Activated CD4-positive, alpha-beta memory T cell treated with anti-CD3 and anti-CD28 coated beads for 36 hours (primary cell): ENCODE results near the gene ZNF467. TPM values are rescaled to one million over a fixed set of nuclear protein-coding genes. Genes with fewer than 3 reads are reported as not detected.
A peak's percentile ranks its signal among the peaks of the same experiment; 100 is the strongest.

Source experiments
- CTCF ChIA-PET: fragments of 350-600 bp; sonication (Branson Sonifier 250); formaldehyde crosslinking; loops from one replicate; lab custom pipeline; 2021; ENCODE audit warnings: antibody characterized with exemption, inconsistent platforms; lab: Charles Lee
- POLR2A ChIA-PET: fragments of 350-600 bp; sonication (Branson Sonifier 250); formaldehyde crosslinking; loops from one replicate; lab custom pipeline; 2021; ENCODE audit warnings: antibody characterized with exemption; lab: Charles Lee
- DNase-seq: peaks from one replicate; pipeline ENCODE4 v3.0.0-alpha.2; 2020
- H3K27ac Mint-ChIP-seq: one replicate; pipeline ENCODE4 v1.8.0; 2021; ENCODE audit warnings: mixed read lengths
- H3K27me3 Mint-ChIP-seq: one replicate; pipeline ENCODE4 v1.8.0; 2021; ENCODE audit warnings: mixed read lengths
- H3K36me3 Mint-ChIP-seq: one replicate; pipeline ENCODE4 v1.8.0; 2021; ENCODE audit warnings: mixed read lengths
- H3K4me1 Mint-ChIP-seq: one replicate; pipeline ENCODE4 v1.8.0; 2021; ENCODE audit warnings: low read depth, mixed read lengths
- H3K4me3 Mint-ChIP-seq: one replicate; pipeline ENCODE4 v1.8.0; 2021; ENCODE audit warnings: mild to moderate bottlenecking, mixed read lengths
- H3K9me3 Mint-ChIP-seq: one replicate; pipeline ENCODE4 v1.8.0; 2021; ENCODE audit warnings: mixed read lengths
- intact Hi-C: fragments of 100-400 bp; cut with micrococcal nuclease; formaldehyde crosslinking; loops from one replicate; pipeline ENCODE4 v1.15.1; 2023
- total RNA-seq, 2 experiments: library from RNA; stranded (reverse); gene quantifications; one replicate each; pipeline ENCODE4 v1.2.3, GENCODE V29; 2021

ZNF467 gene
- total RNA-seq, 2 experiments from 2014 or later: 0.41 to 0.45 TPM

GRCh38 chr7:149791411-149792219 is 18.2 kb upstream of the ZNF467 start:
- peaks cover 3% of the 10 kb centered on the region for H3K4me1 Mint-ChIP-seq
- DNase-seq: no peak
- H3K9me3 Mint-ChIP-seq: no peaks in the 10 kb centered on the region
- no peaks in the 10 kb centered on the region for H3K36me3 Mint-ChIP-seq
- intact Hi-C loops: no loop called here
- no peak overlapping the region for H3K4me3 Mint-ChIP-seq
- H3K27ac Mint-ChIP-seq: no peak overlapping the region
- ChIA-PET CTCF (interaction anchor here (1.3 to 1.7 kb wide), 2 partner anchors 8 to 15 kb away, joined by 4 to 5 read pairs; no protein-coding TSS in a partner anchor), POLR2A (no interaction called here)
- H3K27me3 Mint-ChIP-seq: peaks cover 22% of the 10 kb centered on the region

DNA sequence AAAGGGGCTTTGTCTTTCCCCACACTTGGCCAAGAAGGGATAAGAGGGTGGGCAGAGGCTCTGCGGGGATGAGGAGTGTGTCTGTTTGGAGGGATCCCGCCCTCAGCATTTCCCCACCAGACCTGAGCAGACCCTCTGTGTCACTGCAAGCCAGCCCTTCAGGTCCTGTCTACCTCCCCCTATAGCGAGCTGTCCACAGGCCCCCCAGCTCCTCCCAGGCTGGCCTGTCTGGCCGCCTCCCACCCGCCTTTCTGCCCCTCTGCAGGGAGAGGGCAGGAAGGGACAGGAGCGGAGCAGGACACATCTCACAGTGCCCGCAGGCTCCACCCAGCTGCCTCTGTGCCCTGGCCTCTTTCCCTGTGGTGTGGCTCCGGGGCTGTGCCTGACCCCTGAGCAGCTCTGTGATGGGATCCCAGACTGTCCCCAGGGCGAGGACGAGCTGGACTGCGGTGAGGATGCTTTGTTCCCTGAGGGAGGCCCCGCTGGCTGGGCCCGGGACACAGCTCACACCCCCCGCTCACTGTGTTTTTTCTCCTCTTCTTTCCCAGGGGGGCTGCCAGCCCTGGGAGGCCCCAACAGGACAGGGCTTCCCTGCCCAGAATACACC is 17.5 kb upstream of the ZNF467 start:
- ChIA-PET POLR2A (no interaction called here), CTCF (interaction anchor here (1.3 to 3.9 kb wide), 3 partner anchors 9 to 128 kb away, joined by 4 to 14 read pairs (median 5); no protein-coding TSS in a partner anchor)
- no peaks in the 10 kb centered on the region for H3K36me3 Mint-ChIP-seq
- H3K9me3 Mint-ChIP-seq: no peaks in the 10 kb centered on the region
- no peak for DNase-seq
- no peak overlapping the region for H3K27ac Mint-ChIP-seq
- H3K27me3 Mint-ChIP-seq: peaks cover 22% of the 10 kb centered on the region
- H3K4me1 Mint-ChIP-seq: peaks cover 3% of the 10 kb centered on the region
- H3K4me3 Mint-ChIP-seq: no peak overlapping the region
- intact Hi-C loops: no loop called here

GRCh38 chr7:149790146-149790548 is 16.8 kb upstream of the ZNF467 start:
- intact Hi-C loops: no loop called here

GRCh38 chr7:149789101-149789500 is 15.7 kb upstream of the ZNF467 start:
- H3K4me1 Mint-ChIP-seq: peaks cover 3% of the 10 kb centered on the region
- H3K9me3 Mint-ChIP-seq: no peaks in the 10 kb centered on the region
- ChIA-PET POLR2A (no interaction called here), CTCF (interaction anchor here (0.6 to 3.9 kb wide), 4 partner anchors 18 to 126 kb away, joined by 3 to 14 read pairs (median 4); no protein-coding TSS in a partner anchor)
- H3K36me3 Mint-ChIP-seq: no peaks in the 10 kb centered on the region
- no peak overlapping the region for H3K4me3 Mint-ChIP-seq
- DNase-seq: no peak
- H3K27ac Mint-ChIP-seq: no peak overlapping the region
- peaks cover 22% of the 10 kb centered on the region for H3K27me3 Mint-ChIP-seq
- intact Hi-C loops: no loop called here

More at GRCh38 chr7:149790146-149790548, 16.8 kb upstream of the ZNF467 start:
- ChIA-PET CTCF (interaction anchor here (0.6 to 3.9 kb wide), 8 partner anchors 10 to 1692 kb away, joined by 3 to 14 read pairs (median 4); no protein-coding TSS in a partner anchor), POLR2A (no interaction called here)
- Mint-ChIP-seq H3K4me3 (no peak overlapping the region), H3K36me3 (no peaks in the 10 kb centered on the region), H3K27me3 (peaks cover 22% of the 10 kb centered on the region), H3K9me3 (no peaks in the 10 kb centered on the region), H3K27ac (no peak overlapping the region), H3K4me1 (peaks cover 3% of the 10 kb centered on the region)
- DNase-seq: peak; percentile 60

DNA sequence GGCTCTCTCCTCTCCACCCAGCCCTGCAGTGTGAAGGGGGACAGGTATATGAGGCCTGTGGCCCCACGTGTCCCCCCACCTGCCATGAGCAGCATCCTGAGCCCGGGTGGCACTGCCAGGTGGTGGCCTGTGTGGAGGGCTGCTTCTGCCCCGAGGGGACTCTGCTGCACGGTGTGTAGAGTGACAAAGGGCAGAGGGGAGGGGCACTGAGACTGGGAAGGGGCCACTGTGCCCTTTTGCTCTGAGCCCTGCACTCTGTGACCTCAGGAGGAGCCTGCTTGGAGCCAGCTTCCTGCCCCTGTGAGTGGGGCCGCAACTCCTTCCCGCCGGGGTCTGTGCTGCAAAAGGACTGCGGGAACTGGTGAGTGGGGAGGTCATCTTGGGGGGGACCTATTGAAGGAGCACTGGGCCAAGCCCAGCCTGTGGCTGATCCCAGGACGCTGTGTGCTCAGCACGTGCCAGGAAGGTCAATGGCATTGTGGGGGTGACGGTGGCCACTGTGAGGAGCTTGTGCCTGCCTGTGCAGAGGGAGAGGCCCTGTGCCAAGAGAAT is 15.0 kb upstream of the ZNF467 start:
- H3K27ac Mint-ChIP-seq: no peak overlapping the region
- intact Hi-C loops: no loop called here
- no peaks in the 10 kb centered on the region for H3K36me3 Mint-ChIP-seq
- no peak for DNase-seq
- no peak overlapping the region for H3K4me3 Mint-ChIP-seq
- no peaks in the 10 kb centered on the region for H3K9me3 Mint-ChIP-seq
- peaks cover 3% of the 10 kb centered on the region for H3K4me1 Mint-ChIP-seq
- ChIA-PET CTCF (interaction anchor here (1.2 to 3.9 kb wide), 3 partner anchors 17 to 126 kb away, joined by 3 to 14 read pairs (median 5); no protein-coding TSS in a partner anchor), POLR2A (no interaction called here)
- peaks cover 20% of the 10 kb centered on the region for H3K27me3 Mint-ChIP-seq

- Mint-ChIP-seq H3K4me1 (peaks cover 3% of the 10 kb centered on the region), H3K9me3 (no peaks in the 10 kb centered on the region), H3K36me3 (no peaks in the 10 kb centered on the region), H3K27me3 (peaks cover 20% of the 10 kb centered on the region), H3K27ac (no peak overlapping the region), H3K4me3 (no peak overlapping the region)
- ChIA-PET CTCF (interaction anchor here (1.2 to 3.9 kb wide), 3 partner anchors 17 to 125 kb away, joined by 3 to 14 read pairs (median 5); no protein-coding TSS in a partner anchor), POLR2A (no interaction called here)
- intact Hi-C loops: no loop called here
- DNase-seq: peak; percentile 20
These were observed 14.3 kb upstream of the ZNF467 start for GRCh38 chr7:149787428-149788299.

- CTCF ChIA-PET: no interaction called here
- intact Hi-C loops: no loop called here
- no peaks in the 10 kb centered on the region for H3K36me3 Mint-ChIP-seq
- H3K27ac Mint-ChIP-seq: no peak overlapping the region
- no peak overlapping the region for H3K4me3 Mint-ChIP-seq
- H3K27me3 Mint-ChIP-seq: peaks cover 15% of the 10 kb centered on the region
- no peaks in the 10 kb centered on the region for H3K9me3 Mint-ChIP-seq
- H3K4me1 Mint-ChIP-seq: peaks cover 3% of the 10 kb centered on the region
- POLR2A ChIA-PET: no interaction called here
- DNase-seq: no peak
These were observed 12.6 kb upstream of the ZNF467 start for GRCh38 chr7:149785983-149786382.

- DNase-seq: no peak
- Mint-ChIP-seq H3K4me1 (peaks cover 3% of the 10 kb centered on the region), H3K9me3 (no peaks in the 10 kb centered on the region), H3K27me3 (peaks cover 12% of the 10 kb centered on the region), H3K27ac (no peak overlapping the region), H3K36me3 (no peaks in the 10 kb centered on the region), H3K4me3 (no peak overlapping the region)
- intact Hi-C loops: no loop called here
- POLR2A ChIA-PET: no interaction called here
- CTCF ChIA-PET: no interaction called here
These were observed 12.0 kb upstream of the ZNF467 start for GRCh38 chr7:149785402-149785801.

- no peaks in the 10 kb centered on the region for H3K36me3 Mint-ChIP-seq
- ChIA-PET POLR2A (no interaction called here), CTCF (no interaction called here)
- peaks cover 5% of the 10 kb centered on the region for H3K27me3 Mint-ChIP-seq
- no peak for DNase-seq
- no peak overlapping the region for H3K4me3 Mint-ChIP-seq
- H3K9me3 Mint-ChIP-seq: no peaks in the 10 kb centered on the region
- H3K4me1 Mint-ChIP-seq: no peaks in the 10 kb centered on the region
- H3K27ac Mint-ChIP-seq: no peak overlapping the region
- intact Hi-C loops: no loop called here
These were observed 10.8 kb upstream of the ZNF467 start for GRCh38 chr7:149784251-149784608.

DNA sequence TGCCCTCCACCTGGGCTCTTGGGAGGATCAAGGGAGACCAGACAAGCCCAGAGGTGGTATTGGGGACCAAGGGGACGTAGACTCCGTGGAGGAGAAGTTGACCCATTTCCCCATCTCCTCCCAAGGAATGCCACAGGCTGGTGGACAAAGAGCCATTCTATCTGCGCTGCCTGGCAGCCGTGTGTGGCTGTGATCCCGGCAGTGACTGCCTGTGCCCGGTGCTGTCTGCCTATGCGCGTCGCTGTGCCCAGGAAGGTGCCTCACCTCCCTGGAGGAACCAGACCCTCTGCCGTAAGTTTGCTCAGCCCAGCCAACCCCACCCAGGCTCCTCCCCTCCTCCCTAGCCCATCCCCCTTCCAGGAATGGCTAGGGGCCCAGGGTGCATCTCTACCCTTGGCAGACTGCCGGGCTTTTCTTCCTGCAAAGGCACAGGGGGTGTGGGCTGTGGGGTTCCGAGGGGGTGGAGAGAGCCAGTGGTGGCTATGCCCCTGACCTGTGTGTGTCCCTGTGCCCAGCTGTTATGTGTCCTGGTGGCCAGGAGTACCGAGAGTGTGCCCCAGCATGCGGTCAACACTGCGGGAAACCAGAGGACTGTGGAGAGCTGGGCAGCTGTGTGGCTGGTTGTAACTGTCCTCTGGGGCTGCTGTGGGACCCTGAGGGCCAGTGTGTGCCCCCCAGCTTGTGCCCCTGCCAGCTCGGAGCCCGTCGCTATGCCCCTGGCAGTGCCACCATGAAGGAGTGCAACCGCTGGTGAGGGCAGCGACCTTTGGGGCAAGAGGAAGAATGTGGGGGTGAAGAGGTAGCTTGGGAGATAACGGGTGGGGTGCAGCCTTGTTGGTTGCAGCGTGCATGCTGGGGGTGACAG is 10.2 kb upstream of the ZNF467 start:
- ChIA-PET CTCF (no interaction called here), POLR2A (no interaction called here)
- intact Hi-C loops: no loop called here
- Mint-ChIP-seq H3K9me3 (no peaks in the 10 kb centered on the region), H3K36me3 (no peaks in the 10 kb centered on the region), H3K27ac (no peak overlapping the region), H3K27me3 (peaks cover 2% of the 10 kb centered on the region), H3K4me1 (no peaks in the 10 kb centered on the region), H3K4me3 (no peak overlapping the region)
- no peak for DNase-seq
